GM18520 (cell line): Measurements from ENCODE around the gene CD4.

Experiments used
- ATAC-seq: cut with Tn5 transposase; IDR thresholded peaks from one replicate; pipeline ENCODE4 v1.9.1; 2021; ENCODE audit not compliant: unreplicated experiment

CD4 gene

DNA sequence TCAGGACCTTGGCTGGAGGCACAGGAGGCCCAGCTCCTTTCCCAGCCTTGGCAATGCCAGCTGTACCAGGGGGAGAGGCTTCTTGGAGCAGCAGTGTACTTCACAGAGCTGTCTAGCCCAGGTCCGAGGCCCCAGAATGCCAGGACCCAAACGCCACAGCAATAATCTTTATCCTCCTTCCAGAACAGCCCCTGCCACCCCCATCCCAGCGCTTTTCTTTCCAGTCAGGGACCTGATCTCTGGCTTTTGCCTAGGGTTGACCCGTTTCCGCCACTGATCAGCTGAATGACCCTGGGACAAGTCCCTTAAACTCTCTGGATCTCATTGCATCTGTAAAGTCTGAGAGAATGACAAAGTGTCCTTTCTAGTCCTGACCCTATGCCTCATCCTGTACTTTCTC is 11.9 kb upstream of the CD4 start:
- ATAC-seq: no peak

- no peak for ATAC-seq
Measured at GRCh38 chr12:6778217-6778573, 11.1 kb upstream of the CD4 start.

- peak; percentile 70 for ATAC-seq
Measured at GRCh38 chr12:6778574-6779550, 10.5 kb upstream of the CD4 start.

DNA sequence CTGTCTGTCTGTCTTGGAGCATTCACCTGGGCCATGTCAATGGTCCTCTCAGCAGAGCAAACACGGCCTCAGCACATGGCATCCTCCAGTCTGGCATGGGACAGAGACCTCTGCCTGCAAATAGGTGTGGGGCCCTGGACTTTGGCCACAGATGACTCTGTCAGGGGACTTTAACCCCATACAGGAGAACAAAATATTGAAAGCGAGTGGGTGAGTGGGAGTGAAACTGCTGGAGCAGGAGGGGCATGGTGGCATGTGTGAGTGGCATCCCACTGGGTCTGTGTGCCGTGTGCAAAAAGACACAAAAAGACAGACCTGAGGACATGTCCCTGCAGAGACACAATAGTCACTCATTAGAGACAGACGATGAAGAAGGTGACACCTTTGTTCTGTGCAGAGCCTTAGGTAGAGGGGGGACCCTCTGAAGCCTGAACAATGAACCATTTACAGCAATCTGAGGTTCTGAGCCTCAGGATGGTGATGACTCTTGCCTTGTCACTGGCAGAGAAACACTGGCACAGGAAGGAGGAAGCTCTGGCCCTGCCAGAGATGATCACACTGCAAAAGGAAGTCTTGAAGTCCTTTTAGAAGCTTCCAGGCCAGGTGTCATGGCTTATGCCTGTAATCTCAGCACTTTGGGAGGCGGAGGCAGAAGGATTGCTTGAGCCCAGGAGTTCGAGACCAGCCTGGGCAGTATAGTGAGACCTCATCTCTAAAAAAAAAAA is 9.5 kb upstream of the CD4 start:
- no peak for ATAC-seq

GRCh38 chr12:6780573-6780972 is 8.8 kb upstream of the CD4 start:
- ATAC-seq: no peak

DNA sequence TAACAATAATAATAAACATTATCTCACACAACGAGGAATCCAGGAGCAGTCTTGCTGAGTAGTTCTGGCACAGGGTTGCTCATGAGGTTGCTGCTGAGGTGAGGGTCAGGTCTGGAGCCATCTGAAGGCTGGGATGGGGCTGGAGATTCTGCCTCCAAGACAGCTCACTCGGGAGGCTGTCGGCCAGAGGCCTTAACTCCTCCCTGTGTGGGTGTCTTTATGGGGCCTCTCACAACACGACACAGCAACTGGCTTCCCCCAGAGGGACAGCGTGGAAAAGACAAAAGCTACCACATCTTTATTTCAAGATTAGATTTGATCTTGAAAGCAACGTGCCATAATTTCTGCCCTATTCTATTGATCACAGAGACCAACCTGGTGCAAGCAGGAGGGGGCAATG is 7.2 kb upstream of the CD4 start:
- ATAC-seq: no peak

DNA sequence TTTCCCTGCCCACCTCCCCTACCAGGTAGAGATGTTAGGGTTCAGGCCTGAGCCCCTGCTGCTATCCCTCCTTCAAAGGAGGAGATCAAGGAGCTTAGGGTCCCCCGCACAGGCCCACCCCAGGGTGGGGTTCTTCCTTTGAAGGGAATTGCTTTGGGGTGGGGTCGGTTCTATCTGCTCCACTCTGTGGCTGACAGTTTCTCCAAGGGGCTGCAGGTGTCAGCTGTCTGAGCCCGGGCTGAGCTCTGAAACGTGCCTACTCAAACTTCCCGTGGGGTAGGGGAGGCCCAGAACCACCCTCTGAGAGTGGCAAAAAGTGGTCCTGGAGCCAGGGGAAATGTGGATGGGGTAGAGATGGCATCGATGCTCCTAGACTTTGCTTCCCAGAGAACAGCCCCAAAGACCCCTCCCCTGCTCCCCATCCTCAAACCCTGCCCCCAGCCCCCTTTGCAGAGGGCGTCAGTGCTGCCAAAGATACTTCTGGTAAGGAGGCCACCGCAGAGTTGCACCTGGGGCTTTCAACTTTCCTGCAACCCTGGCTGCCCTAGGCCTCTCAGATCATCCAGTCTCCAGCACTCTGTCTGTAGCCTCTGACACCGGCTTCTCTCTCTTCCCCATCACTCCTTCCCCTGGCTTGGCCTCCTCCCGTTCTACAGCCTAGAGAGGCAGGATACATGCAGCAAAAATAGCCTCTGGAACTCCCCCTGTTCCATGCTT is 6.3 kb upstream of the CD4 start:
- no peak for ATAC-seq

- no peak for ATAC-seq
Measured at GRCh38 chr12:6783828-6784227, 5.5 kb upstream of the CD4 start.

DNA sequence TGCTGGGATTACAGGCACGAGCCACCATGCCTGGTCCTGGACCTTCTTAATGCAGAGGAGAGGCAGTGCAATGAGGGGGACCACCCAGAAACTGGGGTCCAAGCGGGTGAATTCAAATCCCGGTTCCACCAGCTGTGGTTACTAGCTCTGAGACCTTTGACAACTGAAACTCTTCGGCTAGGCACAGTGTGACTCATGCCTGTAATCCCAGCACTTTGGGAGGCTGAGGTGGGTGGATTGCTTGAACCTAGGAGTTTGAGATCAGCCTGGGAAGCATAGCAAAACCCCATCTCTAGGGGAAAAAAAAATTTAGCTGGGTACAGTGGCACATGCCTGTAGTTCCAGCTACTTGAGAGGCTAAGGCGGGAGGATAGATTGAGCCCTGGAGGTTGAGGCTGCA is 5.0 kb upstream of the CD4 start:
- ATAC-seq: no peak

- no peak for ATAC-seq
Measured at GRCh38 chr12:6784761-6785160, 4.6 kb upstream of the CD4 start.

GRCh38 chr12:6786416-6787094 is 2.8 kb upstream of the CD4 start:
- ATAC-seq: no peak

DNA sequence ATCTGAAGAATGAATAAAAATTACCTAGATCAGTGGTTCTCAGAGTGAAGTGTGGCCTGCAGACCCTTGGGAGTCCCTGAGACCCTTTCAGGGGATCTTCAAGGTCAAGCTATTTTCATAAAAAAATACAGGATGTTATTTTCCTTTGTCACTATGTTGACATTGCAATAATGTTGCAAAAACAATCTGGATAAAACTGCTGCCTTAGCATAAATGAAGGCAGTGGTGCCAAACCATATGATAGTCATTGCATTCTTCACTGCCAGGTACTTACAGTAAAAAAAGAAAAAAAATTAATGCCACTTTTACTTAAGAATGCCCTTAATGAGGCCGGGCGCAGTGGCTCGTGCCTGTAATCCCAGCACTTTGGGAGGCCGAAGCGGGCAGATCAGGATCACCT is 2.0 kb upstream of the CD4 start:
- ATAC-seq: no peak

DNA sequence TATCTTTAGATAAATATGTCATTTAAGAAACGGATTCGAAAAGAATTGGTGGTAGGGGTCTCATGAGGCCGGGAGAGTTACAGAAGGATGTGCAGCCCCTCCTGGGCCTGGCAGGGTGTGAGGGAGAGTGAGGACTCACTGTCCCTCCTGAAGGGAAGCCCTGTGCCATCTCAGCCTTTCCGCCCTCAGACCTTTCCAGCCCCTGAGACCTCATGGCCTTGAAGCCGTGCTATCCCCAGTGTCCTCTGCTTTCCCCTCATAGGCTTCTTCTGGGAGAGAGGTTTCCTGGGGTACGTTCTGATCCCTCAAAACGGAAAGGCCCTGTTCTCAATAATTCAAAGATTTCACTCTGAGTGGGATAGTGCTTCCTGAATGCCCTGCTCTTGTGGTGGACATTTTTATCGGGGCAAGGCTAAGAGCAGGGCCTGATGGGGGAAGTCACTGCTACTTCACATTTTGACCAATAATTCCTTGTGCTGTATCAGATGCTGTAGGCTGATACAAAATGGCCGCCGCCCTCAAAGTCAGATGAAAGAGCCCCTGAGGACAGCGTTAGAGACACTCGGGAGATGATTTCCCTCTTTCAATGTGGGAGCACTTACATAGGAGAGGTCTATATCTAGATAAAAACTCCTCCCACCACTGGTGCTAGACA is 1.3 kb downstream of the CD4 start:
- ATAC-seq: no peak

DNA sequence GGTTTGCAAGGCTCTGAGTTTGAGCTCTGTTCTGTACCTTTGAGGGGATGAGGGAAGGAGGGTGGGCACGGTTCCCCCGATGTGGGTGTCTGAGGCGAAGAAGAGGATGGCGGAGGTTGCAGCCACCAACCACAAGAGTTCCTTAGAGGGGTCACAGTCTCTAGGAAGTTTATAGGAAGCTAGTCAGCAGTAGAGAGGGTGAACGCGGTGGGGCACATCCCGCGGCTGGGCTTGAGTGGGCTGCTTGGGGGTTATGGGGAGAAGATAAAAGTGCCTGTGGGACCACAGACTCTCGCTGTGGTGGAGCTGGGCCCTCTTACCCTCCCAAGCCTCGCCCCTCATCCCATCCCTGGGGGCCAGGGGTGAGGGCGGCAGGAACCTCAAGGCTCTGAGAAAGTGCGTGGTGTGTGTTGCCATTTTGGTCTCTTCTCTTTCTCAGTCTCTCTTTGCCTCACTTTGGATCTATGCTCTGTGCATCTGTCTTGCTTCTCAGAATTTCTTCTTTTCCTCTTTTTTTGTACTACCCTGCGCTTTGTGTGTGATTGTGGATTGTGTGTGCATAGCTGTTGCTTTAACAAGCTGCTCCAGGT is 2.7 kb downstream of the CD4 start:
- ATAC-seq: no peak

- no peak for ATAC-seq
Measured at GRCh38 chr12:6792522-6793201, 3.3 kb downstream of the CD4 start.

DNA sequence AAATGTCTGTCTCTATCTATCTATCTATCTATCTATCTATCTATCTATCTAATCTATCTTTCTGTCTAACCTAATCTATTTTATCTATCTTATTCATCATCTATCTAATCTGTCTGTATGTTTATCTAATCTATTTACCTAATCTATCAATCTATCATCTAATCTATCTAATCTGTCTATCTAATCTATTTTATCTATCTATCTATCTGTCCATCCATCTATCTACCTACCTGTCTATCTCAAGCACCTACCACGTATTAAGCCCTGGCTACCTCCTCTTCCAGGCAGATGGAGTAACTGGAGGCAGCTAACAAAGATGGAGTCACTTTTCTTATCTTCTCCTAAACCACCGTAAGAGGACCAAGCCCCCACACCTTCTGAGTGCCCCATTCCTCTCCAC is 5.8 kb downstream of the CD4 start:
- no peak for ATAC-seq

GRCh38 chr12:6796576-6796975 is 7.2 kb downstream of the CD4 start:
- no peak for ATAC-seq

DNA sequence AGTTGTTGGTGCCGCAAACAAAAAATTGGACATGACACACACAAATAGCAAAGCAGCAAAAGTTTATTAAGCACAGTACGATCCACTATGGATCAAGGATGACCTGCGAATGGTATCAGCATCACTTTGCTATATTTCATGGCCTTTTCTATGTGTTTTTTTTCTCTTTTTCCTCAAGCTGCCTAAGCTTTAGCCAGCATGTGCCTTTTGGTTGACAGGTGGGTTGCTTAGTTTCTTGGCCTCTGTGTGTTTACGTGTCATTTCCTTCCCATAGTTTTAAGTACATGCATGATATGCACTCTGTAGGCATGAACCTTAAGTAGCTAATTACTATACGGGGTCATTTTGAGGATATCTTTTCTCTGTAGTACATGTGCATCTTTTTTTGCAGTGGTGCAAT is 9.8 kb downstream of the CD4 start:
- ATAC-seq: no peak

GRCh38 chr12:6807170-6807569 is 17.8 kb downstream of the CD4 start:
- no peak for ATAC-seq

- ATAC-seq: no peak
Measured at GRCh38 chr12:6809056-6809455, 19.7 kb downstream of the CD4 start.
